Thymus (tissue), 14 donors: ENCODE results near the gene MINAR1. TPM values are rescaled to one million over a fixed set of nuclear protein-coding genes. Genes with fewer than 3 reads are reported as not detected.
A peak's percentile ranks its signal among the peaks of the same experiment; 100 is the strongest.

ENCODE experiments used
- DNase-seq, 9 donors: peaks; one replicate each; pipeline ENCODE4 v3.0.0-alpha.2; 2013; ENCODE audit warnings: low spot score in 9 of 9, low read depth in 6 of 9, missing footprints in 1 of 9
- H3K27ac ChIP-seq, 2 donors: one replicate each; pipeline ENCODE4 v1.5.1; 2013; ENCODE audit warnings: control low read depth in 1 of 2, low read depth in 1 of 2, low read length in 1 of 2, mild to moderate bottlenecking in 1 of 2, moderate library complexity in 1 of 2
- H3K27me3 ChIP-seq, 2 donors: one replicate each; pipeline ENCODE4 v1.5.1; 2013; ENCODE audit warnings: low read length in 1 of 2; ENCODE audit not compliant: control insufficient read depth in 2 of 2, insufficient read depth in 1 of 2
- H3K36me3 ChIP-seq, 2 donors: one replicate each; pipeline ENCODE4 v1.5.1; 2013; ENCODE audit warnings: low read length in 1 of 2, mild to moderate bottlenecking in 1 of 2, moderate library complexity in 1 of 2; ENCODE audit not compliant: control insufficient read depth in 2 of 2, insufficient read depth in 2 of 2
- H3K4me1 ChIP-seq, 2 donors: one replicate each; pipeline ENCODE4 v1.5.1; 2013; ENCODE audit warnings: low read length in 2 of 2; ENCODE audit not compliant: control insufficient read depth in 2 of 2, insufficient read depth in 2 of 2
- H3K4me3 ChIP-seq, 2 donors: one replicate each; pipeline ENCODE4 v1.5.1; 2013; ENCODE audit warnings: low read length in 2 of 2, control low read depth in 1 of 2, mild to moderate bottlenecking in 1 of 2
- H3K9me3 ChIP-seq, 2 donors: one replicate each; pipeline ENCODE4 v1.5.1; 2013; ENCODE audit warnings: low read length in 1 of 2, mild to moderate bottlenecking in 1 of 2; ENCODE audit not compliant: control insufficient read depth in 2 of 2, insufficient read depth in 1 of 2
- WGBS: extraction: QIAGEN DNeasy Blood & Tissue Kit; methylation state at CpG from one replicate; pipeline ENCODE4 v1.1.7; 2013; 5-methylcytosine and 5-hydroxymethylcytosine counted together
- long read RNA-seq, 10 donors: transcript quantifications; one replicate each; lab custom pipeline, GENCODE V29; 2026
- polyA plus RNA-seq: library from polyadenylated mRNA; stranded (reverse); fragments of 200-250 nt; gene quantifications from one replicate; pipeline ENCODE4 v1.2.3, GENCODE V29; 2013
- total RNA-seq: library from RNA; stranded (reverse); fragments of 120-200 nt; gene quantifications from one replicate; pipeline ENCODE4 v1.2.4, GENCODE V29; 2013
- donor health status: healthy.

Gene MINAR1
- total RNA-seq (0.38 TPM), polyA plus RNA-seq (0.37 TPM)
- long read RNA-seq, donor 1: 0 reads
- long read RNA-seq, donor 2: 0 reads
- long read RNA-seq, donor 3: 0 reads
- long read RNA-seq, donor 4: 0 reads
- long read RNA-seq, donor 5: 0 reads
- long read RNA-seq, donor 6: 0 reads
- long read RNA-seq, donor 7: 0 reads
- long read RNA-seq, donor 8: 0 reads
- long read RNA-seq, donor 9: 0 reads
- long read RNA-seq, donor 10: 0 reads

DNA sequence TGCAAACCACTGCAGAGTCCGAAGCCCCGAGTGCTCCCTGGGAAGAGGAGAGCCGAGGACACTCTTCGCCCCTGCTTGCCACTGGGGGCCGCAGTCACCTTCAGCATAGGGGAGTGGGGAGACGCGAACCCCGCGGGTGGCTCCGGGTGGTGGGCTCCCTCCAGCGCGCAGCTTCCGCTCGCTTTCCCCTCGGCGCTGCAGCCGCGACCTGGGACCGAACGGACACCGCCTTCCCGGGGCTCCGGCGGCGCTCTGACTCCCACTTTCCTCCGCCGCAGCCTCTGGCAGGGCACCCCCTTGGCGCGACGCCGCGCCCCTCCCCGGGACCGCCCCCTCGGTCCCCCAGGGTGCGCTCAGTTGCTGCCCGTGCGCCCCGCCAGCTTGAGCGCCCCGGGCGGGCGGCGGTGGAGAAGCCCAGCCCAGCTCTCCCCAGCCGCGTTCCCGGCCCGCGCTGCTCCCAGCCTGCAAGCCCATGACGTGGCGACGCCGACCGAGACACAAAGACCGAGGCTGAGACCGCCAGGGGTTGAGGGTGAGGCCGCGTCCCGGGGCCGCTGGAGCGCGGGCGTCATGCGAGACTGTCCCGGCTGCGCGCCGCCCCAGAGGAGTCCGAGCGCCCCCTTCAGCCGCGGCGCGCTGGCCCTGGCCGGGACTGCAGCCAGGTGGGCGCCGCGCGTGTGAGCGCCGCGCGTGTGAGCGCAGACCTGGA, at the start of gene MINAR1:
Gene MINAR1, plus strand, starts transcription at position 701 of the 709 bp plus-strand sequence. CDS start 23,812 bp downstream, outside the sequence.
- DNase-seq: peak in 1 of 9 donors; percentile 4
- Histone ChIP-seq H3K4me1 (no peaks in the 10 kb centered on the region), H3K4me3 (peak within 1 kb of the TSS in 1 of 2 donors; percentile 13), H3K27ac (no peak within 1 kb of the TSS), H3K9me3 (no peaks in the 10 kb centered on the region), H3K36me3 (no peaks in the 10 kb centered on the region), H3K27me3 (peaks cover 32 to 67% of the 10 kb centered on the region in 2 donors)
- under 1% methylated on average over 84 of the region's 84 CpGs for WGBS

- Histone ChIP-seq H3K27me3 (no peaks in the 10 kb centered on the region), H3K36me3 (no peaks in the 10 kb centered on the region), H3K4me1 (no peaks in the 10 kb centered on the region), H3K4me3 (no peak overlapping the region), H3K27ac (no peak overlapping the region), H3K9me3 (no peaks in the 10 kb centered on the region)
- DNase-seq: no peak
- WGBS: 94% methylated on average over 4 of the region's 4 CpGs
These were observed 37.9 kb upstream of the MINAR1 start for GRCh38 chr15:79394231-79394630.

DNA sequence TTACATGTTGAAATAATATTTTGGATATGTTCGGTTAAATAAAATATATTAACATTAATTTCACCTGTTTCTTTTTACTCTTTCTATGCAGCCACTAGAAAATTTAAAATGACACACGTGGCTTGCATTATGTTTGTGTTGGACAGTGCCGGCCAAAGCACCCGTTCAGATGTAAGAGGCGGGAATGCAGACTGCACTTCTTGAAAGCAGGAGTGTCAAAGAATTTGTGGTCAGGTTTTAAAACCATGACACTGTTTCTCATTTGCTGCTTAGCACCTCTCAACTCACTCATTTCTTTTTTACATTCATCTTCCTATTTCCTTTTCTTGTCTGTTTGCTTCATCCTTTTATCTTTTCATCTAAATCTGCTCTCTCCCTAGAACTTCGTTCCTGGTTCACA, 35.3 kb upstream of the MINAR1 start:
- H3K27ac ChIP-seq: no peak overlapping the region
- H3K4me1 ChIP-seq: no peaks in the 10 kb centered on the region
- H3K27me3 ChIP-seq: no peaks in the 10 kb centered on the region
- H3K36me3 ChIP-seq: no peaks in the 10 kb centered on the region
- no peaks in the 10 kb centered on the region for H3K9me3 ChIP-seq
- 84% methylated on average over 6 of the region's 6 CpGs for WGBS
- DNase-seq: no peak
- H3K4me3 ChIP-seq: no peak overlapping the region

DNA sequence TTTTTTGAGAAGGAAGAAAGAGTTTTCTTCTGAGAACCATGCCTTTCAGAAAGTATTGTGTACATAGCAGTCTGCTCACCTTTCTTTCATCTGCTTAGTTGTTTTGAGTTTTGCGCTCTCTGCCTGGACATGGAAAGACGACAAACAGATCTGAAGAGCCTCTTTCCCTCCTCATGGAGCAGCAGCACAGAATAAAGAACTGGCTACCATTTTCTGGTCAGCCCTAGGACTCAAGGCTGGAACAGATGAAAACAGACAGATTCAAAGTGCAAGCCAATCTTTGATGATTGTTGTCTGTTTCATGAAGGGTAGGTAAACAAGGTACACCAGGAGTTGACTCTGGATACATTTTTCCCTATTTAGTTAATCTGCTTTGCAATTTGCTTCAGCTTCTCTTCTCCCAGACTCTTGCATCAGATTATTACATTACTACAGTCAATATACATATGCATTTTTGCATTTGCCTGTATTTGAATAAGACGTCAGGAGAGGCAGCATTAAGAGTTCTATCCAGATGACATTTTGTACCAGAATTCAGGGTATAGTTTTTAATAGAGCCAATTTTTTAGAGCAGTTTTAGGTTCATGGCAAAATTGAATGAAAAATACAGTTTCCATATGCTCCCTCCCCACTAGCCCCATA, 34.7 kb upstream of the MINAR1 start:
- Histone ChIP-seq H3K27ac (no peak overlapping the region), H3K27me3 (no peaks in the 10 kb centered on the region), H3K4me1 (no peaks in the 10 kb centered on the region), H3K36me3 (no peaks in the 10 kb centered on the region), H3K4me3 (no peak overlapping the region), H3K9me3 (no peaks in the 10 kb centered on the region)
- WGBS: 96% methylated on average over 3 of the region's 3 CpGs
- no peak for DNase-seq

DNA sequence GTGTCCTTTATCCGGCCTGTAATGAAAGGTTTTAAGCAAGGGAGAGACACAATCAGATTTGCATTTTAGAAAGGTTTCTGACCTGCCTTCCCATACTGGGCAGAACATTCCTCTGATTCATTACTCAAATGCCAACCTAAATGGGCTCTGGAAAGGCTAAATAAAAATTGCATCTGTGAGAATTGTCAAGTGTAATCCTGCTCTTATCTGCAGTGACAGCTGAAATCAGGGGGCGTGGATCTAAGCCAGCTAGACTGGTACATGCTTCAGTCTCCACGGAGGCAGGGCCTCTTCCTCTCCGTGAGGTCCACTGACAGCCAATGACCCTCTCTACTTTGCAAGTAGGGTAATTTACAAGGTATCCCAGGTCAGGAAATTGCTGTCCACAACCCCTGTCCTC, 32.5 kb upstream of the MINAR1 start:
- no peaks in the 10 kb centered on the region for H3K27me3 ChIP-seq
- H3K4me1 ChIP-seq: no peaks in the 10 kb centered on the region
- no peak overlapping the region for H3K27ac ChIP-seq
- H3K9me3 ChIP-seq: no peaks in the 10 kb centered on the region
- WGBS: 91% methylated on average over 4 of the region's 4 CpGs
- DNase-seq: no peak
- no peaks in the 10 kb centered on the region for H3K36me3 ChIP-seq
- H3K4me3 ChIP-seq: no peak overlapping the region

- Histone ChIP-seq H3K27ac (no peak overlapping the region), H3K4me1 (no peaks in the 10 kb centered on the region), H3K27me3 (no peaks in the 10 kb centered on the region), H3K36me3 (no peaks in the 10 kb centered on the region), H3K9me3 (no peaks in the 10 kb centered on the region), H3K4me3 (no peak overlapping the region)
- DNase-seq: no peak
- WGBS: 92% methylated on average over 3 of the region's 3 CpGs
These were observed 31.5 kb upstream of the MINAR1 start for GRCh38 chr15:79400650-79401049.

DNA sequence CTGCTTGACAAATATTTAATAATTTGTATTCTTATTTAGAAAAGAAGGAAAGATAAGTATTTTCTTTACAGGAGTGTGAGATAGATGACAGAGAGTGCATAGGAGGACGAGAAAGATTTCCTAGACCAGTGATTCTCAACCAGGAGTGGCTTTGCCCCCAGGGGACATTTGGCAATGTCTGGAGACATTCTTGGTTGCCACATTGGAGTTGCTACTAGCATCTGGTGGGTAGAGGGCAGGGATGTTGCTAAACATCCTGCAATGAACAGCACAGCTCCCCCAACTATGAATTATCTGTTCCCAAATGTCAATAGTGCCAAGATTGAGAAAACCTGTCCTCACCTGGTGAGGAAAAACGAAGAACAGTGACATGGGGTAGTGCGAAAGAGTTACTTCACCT, 30.8 kb upstream of the MINAR1 start:
- no peaks in the 10 kb centered on the region for H3K9me3 ChIP-seq
- no peaks in the 10 kb centered on the region for H3K36me3 ChIP-seq
- 63% methylated on average over 3 of the region's 3 CpGs for WGBS
- H3K27me3 ChIP-seq: no peaks in the 10 kb centered on the region
- no peaks in the 10 kb centered on the region for H3K4me1 ChIP-seq
- no peak for DNase-seq
- no peak overlapping the region for H3K27ac ChIP-seq
- no peak overlapping the region for H3K4me3 ChIP-seq

DNA sequence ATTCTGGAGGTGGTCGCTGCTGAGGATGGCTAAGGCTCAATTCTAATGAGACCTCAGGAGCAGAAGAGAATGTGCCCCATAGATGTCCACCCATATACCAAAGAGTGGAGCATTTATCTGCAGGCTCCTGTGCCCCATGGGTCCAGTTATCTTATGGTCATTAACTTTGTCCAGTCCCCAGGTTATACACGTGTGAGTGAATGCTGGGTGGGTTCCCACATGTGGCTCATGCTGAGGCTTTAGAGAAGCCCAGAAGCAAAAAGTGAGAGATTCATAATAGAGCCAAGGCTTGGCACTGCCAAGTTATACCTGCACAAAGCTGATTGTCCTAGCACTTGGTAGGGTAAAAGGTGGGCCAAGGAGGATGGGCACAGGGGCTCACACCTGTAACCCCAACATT, 30.0 kb upstream of the MINAR1 start:
- 96% methylated on average over 2 of the region's 2 CpGs for WGBS
- Histone ChIP-seq H3K4me1 (no peaks in the 10 kb centered on the region), H3K4me3 (no peak overlapping the region), H3K27ac (no peak overlapping the region), H3K27me3 (no peaks in the 10 kb centered on the region), H3K36me3 (no peaks in the 10 kb centered on the region), H3K9me3 (no peaks in the 10 kb centered on the region)
- DNase-seq: no peak

DNA sequence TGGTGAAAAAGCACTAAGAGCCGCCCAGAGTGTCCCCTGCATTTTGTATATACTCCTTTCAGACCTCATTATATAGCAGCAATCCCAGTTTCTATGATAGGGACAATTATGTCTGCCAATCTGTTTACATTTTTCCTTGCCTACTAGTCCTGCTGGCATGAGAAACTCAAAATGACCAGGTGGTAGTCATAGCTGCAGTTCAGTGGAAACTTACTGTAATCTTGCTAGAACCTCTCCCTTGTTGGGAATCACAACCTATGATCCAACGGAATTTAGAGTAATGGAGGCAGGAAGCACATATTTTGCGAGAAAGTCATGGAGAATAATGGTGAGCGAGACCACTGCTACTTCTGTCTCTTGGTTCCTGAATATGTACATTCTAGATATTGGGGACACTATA, 28.6 kb upstream of the MINAR1 start:
- Histone ChIP-seq H3K4me3 (no peak overlapping the region), H3K4me1 (no peaks in the 10 kb centered on the region), H3K36me3 (no peaks in the 10 kb centered on the region), H3K27ac (no peak overlapping the region), H3K27me3 (no peaks in the 10 kb centered on the region), H3K9me3 (no peaks in the 10 kb centered on the region)
- 97% methylated on average over 4 of the region's 4 CpGs for WGBS
- no peak for DNase-seq
